ENCODE results near the gene ECM1.

Gene ECM1

GRCh38 chr1:150507912-150508864 lies at the start of gene ECM1:
Gene ECM1, plus strand, starts transcription at chr1:150508109. Its CDS starts 101 bp downstream, at chr1:150508210.
- no peak for DNase-seq

- DNase-seq = peak; percentile 67
Measured at GRCh38 chr1:150464422-150464826, 43.5 kb upstream of the ECM1 start.

- no peak for DNase-seq
Measured at GRCh38 chr1:150466964-150467363, 40.9 kb upstream of the ECM1 start.

GRCh38 chr1:150469291-150469690 lies 38.6 kb upstream of the ECM1 start:
- no peak for DNase-seq

- DNase-seq = no peak
Measured at GRCh38 chr1:150472601-150473200, 35.2 kb upstream of the ECM1 start.

- no peak for DNase-seq
Measured at GRCh38 chr1:150473659-150474058, 34.2 kb upstream of the ECM1 start.

GRCh38 chr1:150474869-150475268 lies 33.0 kb upstream of the ECM1 start:
- no peak for DNase-seq

GRCh38 chr1:150476754-150477153 lies 31.2 kb upstream of the ECM1 start:
- no peak for DNase-seq

GRCh38 chr1:150477320-150477719 lies 30.6 kb upstream of the ECM1 start:
- no peak for DNase-seq

GRCh38 chr1:150477733-150478132 lies 30.2 kb upstream of the ECM1 start:
- no peak for DNase-seq

GRCh38 chr1:150479370-150479769 lies 28.5 kb upstream of the ECM1 start:
- no peak for DNase-seq

- no peak for DNase-seq
Measured at GRCh38 chr1:150479927-150480352, 28.0 kb upstream of the ECM1 start.

GRCh38 chr1:150484431-150484830 lies 23.5 kb upstream of the ECM1 start:
- DNase-seq = no peak

GRCh38 chr1:150484861-150485260 lies 23.0 kb upstream of the ECM1 start:
- no peak for DNase-seq

- DNase-seq = peak; percentile 98
Measured at GRCh38 chr1:150486966-150487762, 20.7 kb upstream of the ECM1 start, which contains the start of gene TARS2. Gene TARS2, plus strand, starts transcription at chr1:150487419. Its CDS starts 32 bp downstream, at chr1:150487451.

- no peak for DNase-seq
Measured at GRCh38 chr1:150487763-150488115, 20.2 kb upstream of the ECM1 start.

GRCh38 chr1:150493175-150493574 lies 14.7 kb upstream of the ECM1 start:
- no peak for DNase-seq

- no peak for DNase-seq
Measured at GRCh38 chr1:150498342-150498741, 9.6 kb upstream of the ECM1 start.

GRCh38 chr1:150505431-150505830 lies 2.5 kb upstream of the ECM1 start:
- DNase-seq = no peak

GRCh38 chr1:150508982-150509381 lies 1.1 kb downstream of the ECM1 start:
- DNase-seq = no peak

- no peak for DNase-seq
Measured at GRCh38 chr1:150511551-150511950, 3.6 kb downstream of the ECM1 start.

- no peak for DNase-seq
Measured at GRCh38 chr1:150511985-150512660, 4.2 kb downstream of the ECM1 start.

GRCh38 chr1:150512846-150513245 lies 4.9 kb downstream of the ECM1 start:
- no peak for DNase-seq
